ENCODE data around the gene PLET1.
"Not testable (repeated sequence)": the region's sequence is repeated elsewhere in the genome, so short reads cannot be mapped to it uniquely, and the experiment has no call there.

The PLET1 gene

GRCh38 chr11:112206071-112206470, 54.6 kb downstream of the PLET1 start:
- DNase-seq = no peak

GRCh38 chr11:112200252-112200651, 60.4 kb downstream of the PLET1 start:
- DNase-seq = no peak

- not testable (repeated sequence) for DNase-seq
Observed at GRCh38 chr11:112199101-112199500, 61.6 kb downstream of the PLET1 start.

Data from activated CD4-positive, CD25-positive, alpha-beta regulatory T cell treated with anti-CD3 and anti-CD28 coated beads, Interleukin-2, amount 50 U/mL, for 72 hours (primary cell).